Esophagus muscularis mucosa (tissue), 4 donors: ENCODE results near the gene ERBB4. TPM values are rescaled to one million over a fixed set of nuclear protein-coding genes. Genes with fewer than 3 reads are reported as not detected.

ENCODE experiments used
- DNase-seq: peaks from one replicate; pipeline ENCODE4 v3.0.0-alpha.2; 2017; ENCODE audit errors: extremely low spot score
- H3K27ac ChIP-seq, 4 donors: fragments of 200-600 bp; sonication (generic); replicated peaks in 1 of 4; 1 replicate in 3 of 4; 2 replicates in 1 of 4; pipeline ENCODE4 v1.5.1; 2016 to 2019; ENCODE audit warnings: mild to moderate bottlenecking in 1 of 4
- H3K27me3 ChIP-seq, 4 donors: fragments of 200-600 bp; sonication (generic); one replicate each; pipeline versions ENCODE4 v1.5.1 to v1.6.0; 2016 to 2019
- H3K36me3 ChIP-seq, 4 donors: fragments of 200-600 bp; sonication (generic); one replicate each; pipeline ENCODE4 v1.5.1; 2016 to 2019
- H3K4me1 ChIP-seq, 4 donors: fragments of 200-600 bp; sonication (generic); one replicate each; pipeline ENCODE4 v1.5.1; 2016 to 2019
- H3K4me3 ChIP-seq, 4 donors: fragments of 200-600 bp; sonication (generic); 1 replicate in 2 of 4; 2 replicates in 2 of 4; pipeline ENCODE4 v1.5.1; 2016 to 2019; ENCODE audit warnings: mild to moderate bottlenecking in 4 of 4, moderate library complexity in 1 of 4
- H3K9me3 ChIP-seq, 4 donors: fragments of 200-600 bp; sonication (generic); 1 replicate in 3 of 4; 2 replicates in 1 of 4; pipeline ENCODE4 v1.5.1; 2016 to 2019
- EP300 ChIP-seq: sonication (generic); formaldehyde crosslinking; IDR thresholded peaks from one replicate; pipeline ENCODE4 v1.6.1; 2017; ENCODE audit warnings: antibody characterized with exemption
- POLR2A ChIP-seq: fragments of 450-650 bp; IDR thresholded peaks from one replicate; pipeline ENCODE4 v1.6.1; 2017; ENCODE audit warnings: antibody characterized with exemption, moderate library complexity, mild to moderate bottlenecking, low read depth
- POLR2AphosphoS5 ChIP-seq, 2 donors: sonication (generic); formaldehyde crosslinking; IDR thresholded peaks; one replicate each; pipeline ENCODE4 v1.6.1; 2017; ENCODE audit warnings: antibody characterized with exemption in 2 of 2
- WGBS: methylation state at CpG from one replicate; pipeline ENCODE4 v1.1.5; 2018; 5-methylcytosine and 5-hydroxymethylcytosine counted together
- intact Hi-C: fragments of 100-400 bp; cut with DNase I; formaldehyde crosslinking; loops from one replicate; pipeline ENCODE4 v1.15.1; 2023
- total RNA-seq, 4 donors: library from RNA; depleted of rRNA; stranded (reverse); fragments of >200 nt; gene quantifications; one replicate each; pipeline versions ENCODE4 v1.1.0 to v1.2.1, GENCODE V29; 2016
- TF ChIP-seq, protein P1 (sequence below), 3 experiments: fragments of 200-600 bp in 2 of 3; fragments of 450-650 bp in 1 of 3; sonication (generic) in 2 of 3; IDR thresholded peaks; one replicate each; pipeline ENCODE4 v1.5.1; 2017 to 2019; ENCODE audit warnings: antibody characterized with exemption in 3 of 3, mild to moderate bottlenecking in 2 of 3, moderate library complexity in 1 of 3

ERBB4 gene
- total RNA-seq, 4 donors from 2014 or later: under 0.01 to 0.19 (median 0.17) TPM

DNA sequence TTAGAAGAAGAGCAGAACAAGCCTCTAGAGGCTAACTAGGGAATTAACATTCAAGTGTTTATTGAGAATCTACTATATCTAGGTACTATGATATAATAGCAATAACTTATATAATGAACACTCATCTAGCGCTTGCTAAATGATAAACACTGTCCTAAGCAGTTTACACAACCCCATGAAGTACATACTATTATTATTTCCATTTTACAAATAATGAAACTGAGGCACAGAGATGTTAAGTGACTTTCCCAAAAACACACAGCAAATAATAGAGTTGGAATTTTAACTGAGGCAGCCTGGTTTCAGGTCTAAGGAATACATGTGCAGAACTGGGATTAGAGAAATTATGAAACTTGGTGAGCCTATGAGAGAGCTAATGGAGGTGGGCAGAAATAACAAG, 1088.8 kb downstream of the ERBB4 start:
- 97% methylated on average over 1 of the region's 1 CpG for WGBS
- Histone ChIP-seq H3K4me1 (no peaks in the 10 kb centered on the region), H3K27ac (no peak overlapping the region), H3K9me3 (no peaks in the 10 kb centered on the region), H3K4me3 (no peak overlapping the region), H3K36me3 (no peaks in the 10 kb centered on the region), H3K27me3 (no peaks in the 10 kb centered on the region)
- no peak for DNase-seq
- TF ChIP-seq EP300 (no peak), POLR2A (no peak), POLR2AphosphoS5 (IDR thresholded peaks at IDR 0.05) (no peak)
- TF ChIP-seq, protein P1, sequence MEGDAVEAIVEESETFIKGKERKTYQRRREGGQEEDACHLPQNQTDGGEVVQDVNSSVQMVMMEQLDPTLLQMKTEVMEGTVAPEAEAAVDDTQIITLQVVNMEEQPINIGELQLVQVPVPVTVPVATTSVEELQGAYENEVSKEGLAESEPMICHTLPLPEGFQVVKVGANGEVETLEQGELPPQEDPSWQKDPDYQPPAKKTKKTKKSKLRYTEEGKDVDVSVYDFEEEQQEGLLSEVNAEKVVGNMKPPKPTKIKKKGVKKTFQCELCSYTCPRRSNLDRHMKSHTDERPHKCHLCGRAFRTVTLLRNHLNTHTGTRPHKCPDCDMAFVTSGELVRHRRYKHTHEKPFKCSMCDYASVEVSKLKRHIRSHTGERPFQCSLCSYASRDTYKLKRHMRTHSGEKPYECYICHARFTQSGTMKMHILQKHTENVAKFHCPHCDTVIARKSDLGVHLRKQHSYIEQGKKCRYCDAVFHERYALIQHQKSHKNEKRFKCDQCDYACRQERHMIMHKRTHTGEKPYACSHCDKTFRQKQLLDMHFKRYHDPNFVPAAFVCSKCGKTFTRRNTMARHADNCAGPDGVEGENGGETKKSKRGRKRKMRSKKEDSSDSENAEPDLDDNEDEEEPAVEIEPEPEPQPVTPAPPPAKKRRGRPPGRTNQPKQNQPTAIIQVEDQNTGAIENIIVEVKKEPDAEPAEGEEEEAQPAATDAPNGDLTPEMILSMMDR (IDR thresholded peaks at IDR 0.05): no peak
- intact Hi-C loops: no loop called here

GRCh38 chr2:211447548-211447947, 1091.1 kb downstream of the ERBB4 start:
- Histone ChIP-seq H3K9me3 (no peaks in the 10 kb centered on the region), H3K4me3 (no peak overlapping the region), H3K27ac (no peak overlapping the region), H3K36me3 (no peaks in the 10 kb centered on the region), H3K4me1 (no peaks in the 10 kb centered on the region), H3K27me3 (no peaks in the 10 kb centered on the region)
- no peak for TF ChIP-seq EP300
- TF ChIP-seq, protein P1 (IDR thresholded peaks at IDR 0.05): no peak
- no peak for TF ChIP-seq POLR2AphosphoS5 (IDR thresholded peaks at IDR 0.05)
- no peak for TF ChIP-seq POLR2A
- DNase-seq: no peak
- intact Hi-C loops: no loop called here
- 69% methylated on average over 1 of the region's 1 CpG for WGBS

- Histone ChIP-seq H3K36me3 (no peaks in the 10 kb centered on the region), H3K27ac (no peak overlapping the region), H3K27me3 (no peaks in the 10 kb centered on the region), H3K4me1 (no peaks in the 10 kb centered on the region), H3K4me3 (no peak overlapping the region), H3K9me3 (no peaks in the 10 kb centered on the region)
- TF ChIP-seq, protein P1 (IDR thresholded peaks at IDR 0.05): no peak
- TF ChIP-seq EP300 (no peak), POLR2AphosphoS5 (IDR thresholded peaks at IDR 0.05) (no peak), POLR2A (no peak)
- DNase-seq: no peak
- intact Hi-C loops: no loop called here
- 96% methylated on average over 2 of the region's 2 CpGs for WGBS
These were observed 1098.5 kb downstream of the ERBB4 start for GRCh38 chr2:211440107-211440506.

- WGBS: 47% methylated on average over 2 of the region's 2 CpGs
- DNase-seq: no peak
- no peaks in the 10 kb centered on the region for H3K27me3 ChIP-seq
- H3K4me3 ChIP-seq: no peak overlapping the region
- H3K27ac ChIP-seq: no peak overlapping the region
- no peaks in the 10 kb centered on the region for H3K9me3 ChIP-seq
- intact Hi-C loops: no loop called here
- no peaks in the 10 kb centered on the region for H3K4me1 ChIP-seq
- TF ChIP-seq, protein P1 (IDR thresholded peaks at IDR 0.05): no peak
- no peak for TF ChIP-seq POLR2AphosphoS5 (IDR thresholded peaks at IDR 0.05)
- no peak for TF ChIP-seq POLR2A
- H3K36me3 ChIP-seq: no peaks in the 10 kb centered on the region
These were observed 1099.6 kb downstream of the ERBB4 start for GRCh38 chr2:211439011-211439410.

- no peaks in the 10 kb centered on the region for H3K9me3 ChIP-seq
- no peaks in the 10 kb centered on the region for H3K4me1 ChIP-seq
- WGBS: 62% methylated on average over 5 of the region's 5 CpGs
- no peak overlapping the region for H3K27ac ChIP-seq
- no peaks in the 10 kb centered on the region for H3K27me3 ChIP-seq
- H3K4me3 ChIP-seq: no peak overlapping the region
- DNase-seq: no peak
- intact Hi-C loops: no loop called here
- H3K36me3 ChIP-seq: no peaks in the 10 kb centered on the region
- TF ChIP-seq, protein P1 (IDR thresholded peaks at IDR 0.05): no peak
- TF ChIP-seq POLR2A: no peak
- no peak for TF ChIP-seq EP300
- no peak for TF ChIP-seq POLR2AphosphoS5 (IDR thresholded peaks at IDR 0.05)
These were observed 1101.2 kb downstream of the ERBB4 start for GRCh38 chr2:211437396-211437795.
